ENCODE measurements around the gene SHISA7.

SHISA7 gene

DNA sequence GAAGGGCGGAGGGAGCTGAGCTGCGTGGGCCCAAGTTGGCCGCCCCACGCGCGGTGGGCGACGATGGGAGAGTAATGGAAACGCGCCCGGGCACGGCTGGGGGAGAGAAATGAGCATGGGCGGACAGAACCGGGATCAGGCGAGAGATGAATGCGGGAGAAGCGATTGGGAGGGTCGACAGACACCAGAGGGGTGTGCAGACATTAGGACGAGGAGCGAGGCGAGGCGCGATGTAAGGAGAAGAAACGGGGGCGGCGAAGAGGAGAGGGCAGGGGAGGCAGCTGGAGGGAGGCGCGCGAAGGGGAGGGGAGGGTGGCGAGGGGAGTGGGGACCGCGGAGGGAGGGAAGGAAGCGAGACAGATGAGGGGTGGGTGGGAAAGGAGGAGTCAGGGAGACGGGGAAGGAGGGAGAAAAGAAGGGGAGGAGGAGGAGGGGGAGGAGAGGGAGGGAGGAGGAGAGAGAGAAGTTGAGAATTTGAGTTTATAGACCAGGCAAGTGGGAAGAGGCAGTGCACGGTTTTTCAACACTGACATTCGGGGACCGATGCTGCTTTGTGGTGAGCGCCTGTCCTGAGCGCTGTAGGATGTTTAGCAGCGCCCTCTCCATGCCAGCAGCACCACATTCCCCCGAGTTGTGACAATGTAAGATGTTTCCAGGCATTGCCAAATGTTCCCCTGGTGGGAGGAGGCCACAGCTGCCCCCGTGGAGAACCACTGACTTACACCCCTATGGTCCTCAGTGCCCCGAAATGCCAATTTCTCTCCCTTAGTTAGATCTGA lies at the start of gene SHISA7:
SHISA7 (minus strand) TSS at position 256 of the 779 bp plus-strand sequence. CDS start 437 bp downstream, outside the sequence.
- DNase-seq (ENCODE audit: low spot score): no peak

DNA sequence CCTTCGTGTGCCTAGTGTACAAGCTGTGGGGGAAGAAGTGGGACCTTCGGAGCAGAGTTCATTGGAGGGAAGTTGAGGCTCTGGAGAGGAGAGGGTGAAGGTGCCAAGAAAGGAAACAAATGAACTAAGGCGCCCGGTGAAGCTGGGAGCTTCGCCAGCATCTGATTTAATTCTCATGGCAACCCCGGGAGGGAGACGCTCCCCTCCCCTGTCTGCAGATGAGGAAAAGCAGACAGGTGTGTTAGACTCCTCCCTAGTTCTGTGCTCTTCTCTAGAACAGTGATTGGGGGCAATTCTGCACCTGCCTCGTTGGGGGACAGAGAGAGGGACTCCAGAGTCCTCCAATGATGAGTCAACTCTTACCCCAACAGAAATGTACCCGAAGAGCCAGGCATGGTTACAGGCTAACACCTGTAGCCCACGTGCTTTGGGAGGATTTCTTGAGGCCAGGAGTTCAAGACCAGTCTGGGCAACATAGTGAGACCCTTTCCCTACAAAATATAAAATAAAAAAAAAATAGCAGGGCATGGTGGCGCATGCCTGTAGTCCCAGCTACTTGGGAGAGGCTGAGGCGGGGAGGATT lies 49.4 kb upstream of the SHISA7 start:
- no peak overlapping the region for H3K4me3 ChIP-seq
- H3K27ac ChIP-seq: peak overlapping the region in 1 of 2 donors; percentile 77
- DNase-seq (ENCODE audit: low spot score): no peak
- TF ChIP-seq, protein P1, sequence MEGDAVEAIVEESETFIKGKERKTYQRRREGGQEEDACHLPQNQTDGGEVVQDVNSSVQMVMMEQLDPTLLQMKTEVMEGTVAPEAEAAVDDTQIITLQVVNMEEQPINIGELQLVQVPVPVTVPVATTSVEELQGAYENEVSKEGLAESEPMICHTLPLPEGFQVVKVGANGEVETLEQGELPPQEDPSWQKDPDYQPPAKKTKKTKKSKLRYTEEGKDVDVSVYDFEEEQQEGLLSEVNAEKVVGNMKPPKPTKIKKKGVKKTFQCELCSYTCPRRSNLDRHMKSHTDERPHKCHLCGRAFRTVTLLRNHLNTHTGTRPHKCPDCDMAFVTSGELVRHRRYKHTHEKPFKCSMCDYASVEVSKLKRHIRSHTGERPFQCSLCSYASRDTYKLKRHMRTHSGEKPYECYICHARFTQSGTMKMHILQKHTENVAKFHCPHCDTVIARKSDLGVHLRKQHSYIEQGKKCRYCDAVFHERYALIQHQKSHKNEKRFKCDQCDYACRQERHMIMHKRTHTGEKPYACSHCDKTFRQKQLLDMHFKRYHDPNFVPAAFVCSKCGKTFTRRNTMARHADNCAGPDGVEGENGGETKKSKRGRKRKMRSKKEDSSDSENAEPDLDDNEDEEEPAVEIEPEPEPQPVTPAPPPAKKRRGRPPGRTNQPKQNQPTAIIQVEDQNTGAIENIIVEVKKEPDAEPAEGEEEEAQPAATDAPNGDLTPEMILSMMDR (IDR thresholded peaks at IDR 0.05): no peak

More for the DNA sequence above, at the start of gene SHISA7:
- TF ChIP-seq, protein P1 (IDR thresholded peaks at IDR 0.05): no peak
- Histone ChIP-seq H3K27ac (no peak within 1 kb of the TSS), H3K4me3 (no peak within 1 kb of the TSS)

DNA sequence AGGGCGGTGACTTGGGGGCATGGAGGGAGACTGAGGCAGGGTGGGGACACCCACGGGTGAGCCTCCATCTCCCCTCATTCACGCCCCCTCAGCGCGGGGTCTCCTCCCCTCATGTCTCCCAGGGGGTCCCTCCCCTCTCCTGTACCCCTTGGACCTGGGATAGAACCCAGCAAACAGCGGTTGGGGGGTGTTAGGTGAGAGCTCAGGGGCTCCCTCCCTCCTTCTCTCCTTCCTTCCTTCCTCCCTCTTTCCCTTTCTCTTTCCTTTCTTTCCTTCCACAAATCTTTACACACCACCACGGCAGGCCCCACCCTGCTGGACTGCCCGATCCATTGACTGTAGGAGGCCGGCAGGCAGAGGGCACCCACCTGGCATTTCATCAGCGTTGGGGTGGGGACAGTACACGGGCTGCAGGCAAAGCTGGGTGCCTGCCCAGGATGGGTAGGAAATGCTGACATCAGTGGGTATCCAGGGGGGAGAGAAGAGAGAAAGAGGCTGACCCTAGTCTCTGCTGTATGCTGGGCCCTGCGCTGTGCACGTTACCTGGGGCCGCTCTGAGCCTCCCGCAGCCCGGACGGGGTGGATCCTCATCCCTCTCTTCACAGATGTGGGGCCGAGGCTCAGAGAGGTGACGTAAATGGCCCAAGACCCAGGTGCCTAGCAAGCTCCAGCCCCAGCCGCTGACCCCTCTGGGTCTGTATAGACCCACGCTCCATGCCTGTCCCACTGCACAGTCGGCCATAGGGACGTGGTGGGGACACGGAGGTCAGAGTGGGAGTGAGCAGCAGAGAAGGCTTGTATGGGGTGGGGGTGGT lies 48.7 kb upstream of the SHISA7 start:
- TF ChIP-seq, protein P1 (IDR thresholded peaks at IDR 0.05): no peak
- Histone ChIP-seq H3K27ac (peak overlapping the region in 1 of 2 donors; percentile 77), H3K4me3 (no peak overlapping the region)
- DNase-seq (ENCODE audit: low spot score): no peak

DNA sequence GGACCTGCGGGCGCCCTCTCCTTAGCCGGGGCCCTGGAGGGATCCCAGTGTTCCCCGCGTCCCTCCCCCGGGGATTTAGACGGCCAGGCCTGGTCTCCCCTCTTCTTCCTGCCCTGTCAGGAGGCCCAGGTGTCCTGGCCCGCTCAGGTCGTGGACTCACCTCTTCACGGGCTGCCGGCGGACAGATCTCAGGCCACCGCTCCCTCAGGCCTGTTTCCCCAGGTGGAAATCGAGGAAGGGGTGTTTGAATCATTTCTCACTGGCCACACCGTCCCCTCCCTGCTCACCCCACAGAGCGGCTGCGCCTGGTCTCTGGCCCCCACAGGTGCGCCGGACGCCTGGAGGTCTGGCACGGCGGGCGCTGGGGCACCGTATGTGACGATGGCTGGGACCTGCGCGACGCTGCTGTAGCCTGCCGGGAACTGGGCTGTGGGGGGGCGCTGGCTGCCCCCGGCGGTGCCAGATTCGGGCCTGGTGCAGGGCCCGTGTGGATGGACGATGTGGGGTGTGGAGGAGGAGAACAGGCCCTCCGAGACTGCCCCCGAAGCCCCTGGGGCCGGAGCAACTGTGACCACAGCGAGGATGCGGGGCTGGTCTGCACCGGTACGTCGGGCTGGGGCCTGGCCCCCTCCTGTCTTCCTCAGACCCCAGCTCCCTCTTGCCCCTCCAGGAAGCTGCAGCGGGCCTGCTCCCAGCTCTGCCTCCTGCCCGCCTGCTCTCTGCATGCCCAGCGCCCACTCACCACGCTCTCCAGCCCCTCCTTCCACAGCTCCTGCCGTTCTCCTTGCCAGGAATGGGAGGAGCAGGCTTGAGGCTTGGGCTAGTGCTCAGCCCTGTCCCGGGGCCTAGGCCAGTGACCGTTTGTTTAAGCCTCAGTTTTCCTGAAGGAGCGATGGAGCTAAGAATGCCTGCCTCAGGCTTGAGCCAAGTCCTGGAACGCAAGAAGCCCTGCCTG lies 47.7 kb upstream of the SHISA7 start:
- Histone ChIP-seq H3K27ac (peak overlapping the region in 1 of 2 donors; percentile 77), H3K4me3 (no peak overlapping the region)
- no peak for DNase-seq (ENCODE audit: low spot score)
- TF ChIP-seq, protein P1 (IDR thresholded peaks at IDR 0.05): no peak

DNA sequence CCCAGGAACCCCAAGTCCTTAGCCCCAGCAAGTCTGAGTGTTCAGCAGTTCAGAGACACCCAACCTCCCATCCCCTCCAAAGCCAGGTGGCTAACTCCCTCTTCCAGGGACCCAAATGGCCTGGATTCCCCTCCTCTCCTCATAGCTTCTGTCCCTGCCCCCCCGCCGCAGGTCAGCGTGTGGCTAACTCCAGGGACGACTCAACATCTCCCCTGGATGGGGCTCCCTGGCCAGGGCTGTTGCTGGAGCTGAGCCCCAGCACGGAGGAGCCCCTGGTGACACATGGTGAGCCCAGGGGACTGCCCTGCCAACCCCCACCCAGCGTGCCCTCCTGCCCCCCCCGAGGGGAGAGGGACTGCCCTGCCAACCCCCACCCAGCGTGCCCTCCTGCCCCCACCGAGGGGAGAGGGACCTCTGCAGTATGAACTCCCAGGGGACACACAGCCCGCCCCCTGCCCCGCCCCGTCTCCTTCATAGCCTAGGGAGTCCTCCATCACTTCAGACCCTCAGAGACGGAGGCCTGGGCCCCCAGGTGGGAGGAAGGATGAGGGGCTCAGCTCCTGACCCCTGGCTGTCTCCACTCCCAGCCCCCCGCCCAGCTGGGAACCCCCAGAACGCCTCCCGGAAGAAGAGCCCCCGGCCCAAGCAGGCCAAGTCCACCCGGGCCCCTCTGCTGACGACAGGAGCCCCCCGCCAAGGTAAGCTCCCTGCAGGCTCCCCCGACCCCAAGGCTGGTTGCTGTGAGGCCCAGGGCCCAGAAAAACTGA lies 46.8 kb upstream of the SHISA7 start:
- TF ChIP-seq, protein P1 (IDR thresholded peaks at IDR 0.05): no peak
- DNase-seq (ENCODE audit: low spot score): no peak
- Histone ChIP-seq H3K4me3 (no peak overlapping the region), H3K27ac (peak overlapping the region in 1 of 2 donors; percentile 93)
